Activated naive CD4-positive, alpha-beta T cell treated with anti-CD3 and anti-CD28 coated beads, Interleukin-2, amount 50 U/mL, for 16 hours (primary cell): ENCODE results near the gene CHP1.
"Not testable (repeated sequence)": the region's sequence is repeated elsewhere in the genome, so short reads cannot be mapped to it uniquely, and the experiment has no call there.

Source experiments
- DNase-seq: peaks from one replicate; pipeline ENCODE4 v3.0.0-alpha.2; 2020

Gene CHP1

GRCh38 chr15:41258750-41259471 lies 27.8 kb downstream of the CHP1 start:
- no peak for DNase-seq

GRCh38 chr15:41259546-41260189 lies 28.6 kb downstream of the CHP1 start:
- no peak for DNase-seq

GRCh38 chr15:41260924-41261323 lies 29.9 kb downstream of the CHP1 start:
- not testable (repeated sequence) for DNase-seq

GRCh38 chr15:41262571-41262970 lies 31.5 kb downstream of the CHP1 start:
- no peak for DNase-seq

- DNase-seq = no peak
Measured at GRCh38 chr15:41263891-41264351, 32.9 kb downstream of the CHP1 start.

- DNase-seq = no peak
Measured at GRCh38 chr15:41269887-41270286, 38.8 kb downstream of the CHP1 start.

- DNase-seq = no peak
Measured at GRCh38 chr15:41276831-41277230, 45.8 kb downstream of the CHP1 start.

GRCh38 chr15:41278319-41278718 lies 47.3 kb downstream of the CHP1 start:
- DNase-seq = no peak

GRCh38 chr15:41279535-41280283 lies 48.6 kb downstream of the CHP1 start:
- no peak for DNase-seq

- no peak for DNase-seq
Measured at GRCh38 chr15:41281236-41281635, 50.2 kb downstream of the CHP1 start.

GRCh38 chr15:41282436-41282835 lies 51.4 kb downstream of the CHP1 start:
- not testable (repeated sequence) for DNase-seq

GRCh38 chr15:41282980-41283652 lies 52.0 kb downstream of the CHP1 start:
- DNase-seq = not testable (repeated sequence)

- DNase-seq = peak; percentile 99
Measured at GRCh38 chr15:41283653-41284426, 52.8 kb downstream of the CHP1 start.

- no peak for DNase-seq
Measured at GRCh38 chr15:41284427-41285177, 53.5 kb downstream of the CHP1 start.

GRCh38 chr15:41285285-41285684 lies 54.2 kb downstream of the CHP1 start:
- DNase-seq = no peak

GRCh38 chr15:41286665-41287333 lies 55.7 kb downstream of the CHP1 start:
- no peak for DNase-seq

GRCh38 chr15:41288464-41288863 lies 57.4 kb downstream of the CHP1 start:
- DNase-seq = no peak

- DNase-seq = no peak
Measured at GRCh38 chr15:41289953-41290352, 58.9 kb downstream of the CHP1 start.

GRCh38 chr15:41291065-41291631 lies 60.1 kb downstream of the CHP1 start:
- no peak for DNase-seq

- DNase-seq = no peak
Measured at GRCh38 chr15:41292521-41292920, 61.5 kb downstream of the CHP1 start.

- not testable (repeated sequence) for DNase-seq
Measured at GRCh38 chr15:41301139-41301538, 70.1 kb downstream of the CHP1 start.
